ENCODE results near the gene ITGB5. TPM values are rescaled to one million over a fixed set of nuclear protein-coding genes. Genes with fewer than 3 reads are reported as not detected.

Gene ITGB5
- total RNA-seq, 1 experiment from 2014 or later, result 225 TPM

GRCh38 chr3:124861041-124861440, 26.1 kb downstream of the ITGB5 start:
- CTCF ChIA-PET, result no interaction called here
- Mint-ChIP-seq H3K9me3 (ENCODE audit: low read depth, unreplicated experiment) (no peaks in the 10 kb centered on the region), H3K27me3 (ENCODE audit: unreplicated experiment) (no peaks in the 10 kb centered on the region), H3K4me1 (ENCODE audit: low read depth, unreplicated experiment) (peaks cover 48% of the 10 kb centered on the region), H3K4me3 (ENCODE audit: low read depth, unreplicated experiment) (peak overlapping the region; percentile 2), H3K36me3 (ENCODE audit: insufficient read depth, unreplicated experiment) (peaks cover 16% of the 10 kb centered on the region), H3K27ac (ENCODE audit: unreplicated experiment) (peak overlapping the region; percentile 37)
- no peak for DNase-seq
- BruUV-seq (replicated peaks), result no TSS peak
- intact Hi-C loops (cut with micrococcal nuclease; ENCODE audit: unreplicated experiment), result loop anchor here (2.0 kb wide), 1 partner anchor 24 kb away; no protein-coding TSS in a partner anchor
- no peak for TF ChIP-seq CTCF (IDR thresholded peaks at IDR 0.05; ENCODE audit: unreplicated experiment)

DNA sequence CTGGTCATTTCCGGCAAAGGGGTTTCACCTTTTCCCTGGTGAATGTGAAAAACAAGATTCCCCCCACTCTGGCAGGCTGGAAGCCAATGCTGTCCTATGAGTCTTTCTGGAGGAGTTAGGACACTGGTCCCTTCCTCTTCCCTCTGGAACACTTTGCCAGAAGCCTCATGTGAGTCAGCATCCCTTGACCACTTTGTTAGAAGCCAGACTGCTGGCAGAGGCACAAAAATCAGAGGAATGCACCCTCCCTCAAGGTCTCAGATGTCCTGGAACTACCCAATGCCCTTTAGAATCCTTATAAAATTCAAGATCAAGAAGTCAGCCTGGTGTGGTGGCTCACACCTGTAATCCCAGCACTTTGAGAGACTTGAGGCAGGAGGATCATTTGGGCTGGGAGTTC, 26.6 kb downstream of the ITGB5 start:
- no TSS peak for BruUV-seq (replicated peaks)
- intact Hi-C loops (cut with micrococcal nuclease; ENCODE audit: unreplicated experiment), result loop anchor here (1.0 to 2.0 kb wide), 2 partner anchors 18 to 24 kb away; no protein-coding TSS in a partner anchor
- DNase-seq, result peak; percentile 77
- peaks cover 20% of the 10 kb centered on the region for H3K36me3 Mint-ChIP-seq (ENCODE audit: insufficient read depth, unreplicated experiment)
- H3K4me1 Mint-ChIP-seq (ENCODE audit: low read depth, unreplicated experiment), result peaks cover 52% of the 10 kb centered on the region
- TF ChIP-seq CTCF (IDR thresholded peaks at IDR 0.05; ENCODE audit: unreplicated experiment), result no peak
- no peaks in the 10 kb centered on the region for H3K9me3 Mint-ChIP-seq (ENCODE audit: low read depth, unreplicated experiment)
- peak overlapping the region; percentile 37 for H3K27ac Mint-ChIP-seq (ENCODE audit: unreplicated experiment)
- peak overlapping the region; percentile 2 for H3K4me3 Mint-ChIP-seq (ENCODE audit: low read depth, unreplicated experiment)
- CTCF ChIA-PET, result no interaction called here
- no peaks in the 10 kb centered on the region for H3K27me3 Mint-ChIP-seq (ENCODE audit: unreplicated experiment)

- H3K27ac Mint-ChIP-seq (ENCODE audit: unreplicated experiment), result peak overlapping the region; percentile 77
- H3K4me1 Mint-ChIP-seq (ENCODE audit: low read depth, unreplicated experiment), result peaks cover 54% of the 10 kb centered on the region
- H3K27me3 Mint-ChIP-seq (ENCODE audit: unreplicated experiment), result no peaks in the 10 kb centered on the region
- no peaks in the 10 kb centered on the region for H3K9me3 Mint-ChIP-seq (ENCODE audit: low read depth, unreplicated experiment)
- CTCF ChIA-PET, result interaction anchor here (1.2 kb wide), 1 partner anchor 21 kb away, joined by 3 read pairs; no protein-coding TSS in a partner anchor
- H3K36me3 Mint-ChIP-seq (ENCODE audit: insufficient read depth, unreplicated experiment), result peaks cover 20% of the 10 kb centered on the region
- peak overlapping the region; percentile 42 for H3K4me3 Mint-ChIP-seq (ENCODE audit: low read depth, unreplicated experiment)
- intact Hi-C loops (cut with micrococcal nuclease; ENCODE audit: unreplicated experiment), result no loop called here
- BruUV-seq (replicated peaks), result no TSS peak
- DNase-seq, result peak; percentile 71
- no peak for TF ChIP-seq CTCF (IDR thresholded peaks at IDR 0.05; ENCODE audit: unreplicated experiment)
Measured at GRCh38 chr3:124859025-124859424, 28.1 kb downstream of the ITGB5 start.

GRCh38 chr3:124858275-124858674, 28.9 kb downstream of the ITGB5 start:
- CTCF ChIA-PET, result no interaction called here
- TSS peak; percentile 14 for BruUV-seq (replicated peaks)
- Mint-ChIP-seq H3K27ac (ENCODE audit: unreplicated experiment) (peak overlapping the region; percentile 77), H3K9me3 (ENCODE audit: low read depth, unreplicated experiment) (no peaks in the 10 kb centered on the region), H3K4me1 (ENCODE audit: low read depth, unreplicated experiment) (peaks cover 48% of the 10 kb centered on the region), H3K27me3 (ENCODE audit: unreplicated experiment) (no peaks in the 10 kb centered on the region), H3K4me3 (ENCODE audit: low read depth, unreplicated experiment) (peak overlapping the region; percentile 42), H3K36me3 (ENCODE audit: insufficient read depth, unreplicated experiment) (peaks cover 20% of the 10 kb centered on the region)
- intact Hi-C loops (cut with micrococcal nuclease; ENCODE audit: unreplicated experiment), result no loop called here
- no peak for TF ChIP-seq CTCF (IDR thresholded peaks at IDR 0.05; ENCODE audit: unreplicated experiment)
- no peak for DNase-seq

All from Calu3 (cell line).